SU-DHL-6 (cell line): ENCODE measurements around the gene HOXC11.

Experiments
- H2AFZ ChIP-seq: fragments of 200-600 bp; sonication (generic); 2 replicates; pipeline ENCODE4 v1.6.1; 2014; ENCODE audit warnings: low read depth, mild to moderate bottlenecking, moderate library complexity, mixed read lengths, antibody characterized with exemption, low read length; ENCODE audit not compliant: severe bottlenecking
- H3F3A ChIP-seq: fragments of 200-600 bp; shearing (Covaris generic); 2 replicates; pipeline ENCODE4 v1.6.0; 2016; ENCODE audit warnings: antibody characterized with exemption, mild to moderate bottlenecking; ENCODE audit not compliant: insufficient read depth
- H3K27ac ChIP-seq: fragments of 200-600 bp; sonication (generic); 2 replicates; pipeline ENCODE4 v1.5.1; 2016; ENCODE audit warnings: low read depth, mild to moderate bottlenecking, low read length, moderate library complexity, mixed read lengths
- H3K27me3 ChIP-seq: fragments of 200-600 bp; sonication (generic), shearing (Covaris generic); 2 replicates; pipeline ENCODE4 v1.6.0; 2014; ENCODE audit warnings: mild to moderate bottlenecking, low read length
- H3K36me3 ChIP-seq: fragments of 200-600 bp; sonication (generic); 2 replicates; pipeline ENCODE4 v1.6.1; 2014; ENCODE audit warnings: mild to moderate bottlenecking, low read length, mixed read lengths
- H3K4me2 ChIP-seq: fragments of 300-600, 200-600 bp; shearing (Covaris generic), sonication (generic); 2 replicates; pipeline ENCODE4 v1.6.0; 2014; ENCODE audit warnings: low read length, low read depth, mild to moderate bottlenecking; ENCODE audit not compliant: poor library complexity, severe bottlenecking
- H3K4me3 ChIP-seq: fragments of 200-600 bp; sonication (generic); 2 replicates; pipeline ENCODE4 v1.5.1; 2014; ENCODE audit warnings: antibody characterized with exemption, low read length, mild to moderate bottlenecking, mixed read lengths; ENCODE audit not compliant: insufficient read depth, poor library complexity, severe bottlenecking
- H3K79me2 ChIP-seq: fragments of 200-600 bp; sonication (generic); 2 replicates; pipeline ENCODE4 v1.6.1; 2014; ENCODE audit warnings: mild to moderate bottlenecking, low read length, moderate library complexity; ENCODE audit not compliant: insufficient read depth
- H3K9ac ChIP-seq: fragments of 200-600 bp; sonication (generic); 2 replicates; pipeline ENCODE4 v1.7.0; 2014; ENCODE audit warnings: mild to moderate bottlenecking, low read length
- H3K9me2 ChIP-seq: fragments of 200-600 bp; sonication (generic); replicated peaks from 2 replicates; pipeline ENCODE4 v1.6.1; 2014; ENCODE audit warnings: low read length; ENCODE audit not compliant: insufficient read depth
- H3K9me3 ChIP-seq: fragments of 200-600 bp; sonication (generic); 2 replicates; pipeline ENCODE4 v1.6.1; 2014; ENCODE audit warnings: low read length, mixed read lengths; ENCODE audit not compliant: insufficient read depth
- H4K20me1 ChIP-seq: fragments of 200-600 bp; sonication (generic); 2 replicates; pipeline ENCODE4 v1.6.1; 2014; ENCODE audit warnings: low read depth, mild to moderate bottlenecking, antibody characterized with exemption, low read length, moderate library complexity, mixed read lengths
- CTCF ChIP-seq: fragments of 200-600 bp; sonication (generic); IDR thresholded peaks from one replicate; pipeline ENCODE4 v1.5.1; 2017; ENCODE audit warnings: antibody characterized with exemption, mild to moderate bottlenecking, low read length, moderate library complexity; ENCODE audit not compliant: insufficient read depth, poor library complexity, severe bottlenecking
- EZH2phosphoT487 ChIP-seq: fragments of 200-600 bp; sonication (generic), shearing (Covaris generic); conservative IDR thresholded peaks from 2 replicates; pipeline ENCODE4 v1.6.1; 2018; ENCODE audit warnings: mild to moderate bottlenecking, antibody characterized with exemption, low read length, moderate library complexity, mixed read lengths

HOXC11 gene

GRCh38 chr12:53931844-53932581, 40.9 kb upstream of the HOXC11 start:
- no peaks in the 10 kb centered on the region for H3K9me2 ChIP-seq
- H3K27me3 ChIP-seq = no peaks in the 10 kb centered on the region; the same call in 1 of the 2 replicates

GRCh38 chr12:53932915-53933314, 40.0 kb upstream of the HOXC11 start:
- no peak overlapping the region for H3K4me2 ChIP-seq
- no peaks in the 10 kb centered on the region for H3F3A ChIP-seq
- no peak overlapping the region for H3K9ac ChIP-seq
- H3K79me2 ChIP-seq = no peaks in the 10 kb centered on the region
- no peaks in the 10 kb centered on the region for H4K20me1 ChIP-seq
- H3K9me2 ChIP-seq = no peaks in the 10 kb centered on the region
- TF ChIP-seq CTCF = no peak
- no peak for TF ChIP-seq EZH2phosphoT487
- no peaks in the 10 kb centered on the region for H3K9me3 ChIP-seq
- no peak overlapping the region for H3K27ac ChIP-seq
- H3K27me3 ChIP-seq = no peaks in the 10 kb centered on the region; the same call in 1 of the 2 replicates
- no peaks in the 10 kb centered on the region for H3K36me3 ChIP-seq
- no peak overlapping the region for H2AFZ ChIP-seq
- H3K4me3 ChIP-seq = no peak overlapping the region

More at GRCh38 chr12:53931844-53932581, 40.9 kb upstream of the HOXC11 start:
- Histone ChIP-seq H3K36me3 (no peaks in the 10 kb centered on the region), H3K9me3 (no peaks in the 10 kb centered on the region), H3K4me2 (no peak overlapping the region), H3F3A (no peaks in the 10 kb centered on the region), H3K27ac (no peak overlapping the region), H3K4me3 (no peak overlapping the region), H3K79me2 (no peaks in the 10 kb centered on the region), H3K9ac (no peak overlapping the region), H2AFZ (no peak overlapping the region), H4K20me1 (no peaks in the 10 kb centered on the region)
- TF ChIP-seq CTCF = no peak
- TF ChIP-seq EZH2phosphoT487 = no peak

- Histone ChIP-seq H3K27me3 (no peaks in the 10 kb centered on the region), H4K20me1 (no peaks in the 10 kb centered on the region), H3K9me2 (no peaks in the 10 kb centered on the region), H3K36me3 (no peaks in the 10 kb centered on the region), H3K9ac (no peak overlapping the region), H3K4me3 (no peak overlapping the region), H3K9me3 (no peaks in the 10 kb centered on the region), H3K27ac (no peak overlapping the region), H2AFZ (no peak overlapping the region), H3F3A (no peaks in the 10 kb centered on the region), H3K4me2 (no peak overlapping the region), H3K79me2 (no peaks in the 10 kb centered on the region)
- no peak for TF ChIP-seq CTCF
- no peak for TF ChIP-seq EZH2phosphoT487
These were observed 37.3 kb upstream of the HOXC11 start for GRCh38 chr12:53935383-53936341.
